ENCODE data around the gene GOLGA2.

GOLGA2 gene

GRCh38 chr9:128275198-128276007 lies at the start of gene GOLGA2:
Gene GOLGA2, minus strand, starts transcription at chr9:128276007. Its CDS starts 31 bp downstream, at chr9:128275976.
- no peak for DNase-seq

GRCh38 chr9:128324401-128324800 lies 48.6 kb upstream of the GOLGA2 start:
- no peak for DNase-seq

- DNase-seq = peak; percentile 28
Measured at GRCh38 chr9:128323791-128324190, 48.0 kb upstream of the GOLGA2 start.

- no peak for DNase-seq
Measured at GRCh38 chr9:128323212-128323730, 47.5 kb upstream of the GOLGA2 start.

- DNase-seq = peak; percentile 95
Measured at GRCh38 chr9:128322404-128323211, 46.8 kb upstream of the GOLGA2 start, which contains the start of the genes COQ4 and TRUB2. Gene COQ4, plus strand, starts transcription at chr9:128322839. Its CDS starts 20 bp downstream, at chr9:128322859. Gene TRUB2, minus strand, starts transcription at chr9:128322447. Its CDS starts 39 bp downstream, at chr9:128322408.

- no peak for DNase-seq
Measured at GRCh38 chr9:128321879-128322403, 46.1 kb upstream of the GOLGA2 start.

GRCh38 chr9:128321343-128321742 lies 45.5 kb upstream of the GOLGA2 start:
- DNase-seq = no peak

GRCh38 chr9:128317629-128318028 lies 41.8 kb upstream of the GOLGA2 start:
- DNase-seq = no peak

GRCh38 chr9:128316421-128316820 lies 40.6 kb upstream of the GOLGA2 start:
- no peak for DNase-seq

GRCh38 chr9:128314697-128315096 lies 38.9 kb upstream of the GOLGA2 start:
- DNase-seq = no peak

GRCh38 chr9:128310461-128310860 lies 34.7 kb upstream of the GOLGA2 start:
- no peak for DNase-seq

GRCh38 chr9:128309551-128309950 lies 33.7 kb upstream of the GOLGA2 start:
- no peak for DNase-seq

GRCh38 chr9:128304971-128305288 lies 29.1 kb upstream of the GOLGA2 start:
- DNase-seq = no peak

GRCh38 chr9:128304136-128304970 lies 28.5 kb upstream of the GOLGA2 start:
- no peak for DNase-seq

- peak; percentile 52 for DNase-seq
Measured at GRCh38 chr9:128298535-128299482, 23.0 kb upstream of the GOLGA2 start.

- no peak for DNase-seq
Measured at GRCh38 chr9:128297221-128297773, 21.5 kb upstream of the GOLGA2 start.

- DNase-seq = peak; percentile 5
Measured at GRCh38 chr9:128296340-128297220, 20.8 kb upstream of the GOLGA2 start.

- no peak for DNase-seq
Measured at GRCh38 chr9:128294142-128294541, 18.3 kb upstream of the GOLGA2 start.

GRCh38 chr9:128293091-128293490 lies 17.3 kb upstream of the GOLGA2 start:
- no peak for DNase-seq

- no peak for DNase-seq
Measured at GRCh38 chr9:128292009-128292408, 16.2 kb upstream of the GOLGA2 start.

Data from MV-4-11 (cell line).